ENCODE data around the gene PIWIL4.

PIWIL4 gene
- total RNA-seq = 4.0 to 16.8 (median 9.3) reads per million in 18 experiments

DNA sequence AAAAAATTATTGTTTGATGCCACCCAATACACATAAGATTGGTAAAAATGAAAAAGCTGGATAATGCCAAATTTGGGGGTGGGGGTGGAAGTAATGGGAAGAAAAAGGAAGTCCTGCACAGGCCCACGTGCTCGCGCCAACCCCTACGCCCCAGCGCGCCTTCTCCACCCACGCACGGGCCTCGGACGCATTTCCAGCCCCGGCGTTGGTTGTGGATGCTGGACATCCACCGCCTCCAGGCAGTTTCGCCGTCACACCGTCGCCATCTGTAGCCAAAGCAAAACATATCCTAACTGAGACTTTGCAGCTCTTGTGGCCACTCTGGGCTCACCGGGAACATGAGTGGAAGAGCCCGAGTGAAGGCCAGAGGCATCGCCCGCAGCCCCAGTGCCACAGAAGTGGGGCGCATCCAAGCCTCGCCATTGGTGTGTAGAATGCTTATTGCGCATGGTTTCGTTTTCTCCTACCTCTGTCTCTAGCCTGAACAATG, at the start of gene PIWIL4:
TSS of gene PIWIL4 (plus strand) at position 188 of the 490 bp plus-strand sequence. CDS start at position 339, 151 bp downstream.
- no peak for DNase-seq

DNA sequence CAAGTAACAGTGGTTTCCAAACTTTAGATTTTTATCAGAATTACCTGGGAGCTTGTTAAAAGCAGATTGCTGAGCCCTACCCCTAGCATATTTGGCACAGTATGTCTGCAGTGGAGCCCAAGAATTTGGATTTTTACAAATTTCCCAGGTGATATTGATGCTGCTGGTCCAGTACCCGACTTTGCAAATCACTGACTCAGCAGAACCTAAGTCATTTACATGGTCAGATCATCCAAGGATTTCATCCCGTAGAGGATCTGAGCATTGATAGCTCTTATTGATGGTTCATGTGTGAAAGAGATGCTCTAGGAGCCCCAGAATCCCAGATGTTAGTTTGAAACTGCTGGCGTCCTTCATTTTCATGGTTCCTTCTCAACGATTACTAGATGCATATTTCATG, 48.9 kb upstream of the PIWIL4 start:
- no peak for DNase-seq

DNA sequence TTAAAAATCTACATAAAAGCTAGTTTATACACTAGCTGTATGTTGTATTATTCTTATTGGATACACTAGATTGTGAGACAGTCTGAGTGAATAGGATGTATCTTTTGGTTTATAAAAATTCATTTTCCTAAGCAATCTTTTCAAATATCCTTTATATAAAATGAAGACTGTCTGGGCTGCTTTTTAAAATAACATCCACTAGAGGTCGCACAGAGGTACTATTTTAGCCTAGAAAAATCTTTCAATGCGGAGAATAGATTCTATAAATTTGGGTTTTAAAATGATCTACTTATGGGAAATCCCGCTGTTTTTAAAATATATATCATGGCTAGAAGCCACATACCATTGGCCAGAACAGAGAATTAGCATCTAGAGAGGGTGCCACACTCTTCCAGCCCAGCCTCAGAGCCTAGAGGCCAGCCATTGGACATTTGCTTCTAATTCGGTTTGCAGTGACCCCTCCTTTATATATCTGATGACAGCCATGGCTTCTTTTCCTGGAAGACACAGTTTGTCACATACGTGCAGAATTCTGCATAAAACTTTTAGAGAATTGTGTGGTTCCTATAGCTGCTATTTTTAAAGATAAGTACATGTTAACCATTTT, 47.6 kb upstream of the PIWIL4 start:
- peak; percentile 52 to 70 for DNase-seq

DNA sequence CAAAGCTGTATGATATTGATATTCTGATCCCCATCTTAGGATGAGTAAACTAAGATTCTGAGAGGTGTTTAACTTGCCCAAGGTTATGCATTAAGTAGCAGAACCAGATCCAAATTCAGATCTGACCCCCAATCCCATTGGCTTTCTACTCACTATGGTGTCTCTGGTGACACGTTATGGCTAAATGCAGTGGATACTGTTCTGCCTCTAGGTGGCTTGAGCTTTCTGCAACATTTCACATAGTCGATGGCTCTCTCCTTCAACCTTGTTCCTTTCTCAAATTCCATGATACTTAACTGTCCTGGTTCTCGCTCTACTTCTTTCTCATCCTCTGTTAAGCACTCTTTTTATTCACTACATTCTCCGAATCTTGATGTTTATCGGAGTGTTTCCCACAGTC, 45.5 kb upstream of the PIWIL4 start:
- peak; percentile 47 to 54 for DNase-seq

DNA sequence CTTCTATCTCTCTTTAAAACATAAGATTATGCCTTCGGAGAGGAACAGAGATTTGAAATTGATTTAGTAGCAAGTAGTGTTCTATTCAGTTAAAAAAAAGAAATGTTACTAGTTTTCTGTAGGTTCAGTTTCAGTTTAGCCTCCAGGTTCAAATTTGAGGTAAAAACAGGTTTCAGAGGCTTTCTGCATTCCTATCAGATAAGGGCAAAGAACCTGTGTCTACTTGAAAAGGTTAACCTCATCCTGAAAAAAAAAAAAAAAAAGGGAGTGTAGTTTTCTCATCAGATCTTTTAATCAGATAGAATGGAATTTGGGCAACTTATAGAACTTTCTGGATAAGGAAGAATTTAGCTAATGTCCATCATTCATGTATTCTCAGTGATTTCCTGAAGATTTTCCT, 42.8 kb upstream of the PIWIL4 start:
- no peak for DNase-seq

DNA sequence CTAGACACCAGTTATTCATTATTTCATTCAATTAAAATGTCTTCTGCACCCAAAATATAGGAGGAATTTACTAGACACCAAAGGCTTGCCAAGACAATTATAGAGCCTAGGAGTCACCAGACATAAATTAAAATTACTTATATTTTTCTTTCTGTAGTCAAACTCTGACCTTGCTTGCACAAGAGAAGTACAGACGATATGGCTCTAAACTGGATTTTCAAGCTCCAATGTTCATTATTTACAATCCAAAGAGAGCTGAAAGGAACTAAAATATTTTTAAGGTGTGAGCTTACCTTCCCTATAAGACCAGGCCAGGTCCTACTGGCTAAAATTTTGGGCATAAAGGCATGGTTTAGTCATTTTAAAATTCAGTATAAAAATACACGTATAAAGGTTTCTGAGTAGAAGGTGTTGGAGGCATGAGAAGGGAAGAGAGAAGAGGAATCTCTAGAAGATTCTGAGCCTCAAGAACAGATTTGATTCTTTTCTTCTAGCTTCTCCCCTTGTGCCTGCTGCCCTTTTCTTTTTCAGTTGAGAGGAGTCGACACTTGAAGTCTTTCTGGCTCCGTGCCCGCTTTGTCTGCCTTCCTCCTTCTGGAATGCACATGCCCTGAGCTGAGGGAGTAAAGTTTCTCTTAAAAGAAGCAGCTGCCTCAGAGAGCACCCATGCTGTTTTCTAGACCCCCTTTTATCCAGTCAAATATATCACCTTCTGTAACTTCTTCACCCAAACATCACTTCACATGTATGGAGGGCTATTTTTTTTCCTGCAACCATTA, 41.4 kb upstream of the PIWIL4 start:
- peak; percentile 69 to 72 for DNase-seq

DNA sequence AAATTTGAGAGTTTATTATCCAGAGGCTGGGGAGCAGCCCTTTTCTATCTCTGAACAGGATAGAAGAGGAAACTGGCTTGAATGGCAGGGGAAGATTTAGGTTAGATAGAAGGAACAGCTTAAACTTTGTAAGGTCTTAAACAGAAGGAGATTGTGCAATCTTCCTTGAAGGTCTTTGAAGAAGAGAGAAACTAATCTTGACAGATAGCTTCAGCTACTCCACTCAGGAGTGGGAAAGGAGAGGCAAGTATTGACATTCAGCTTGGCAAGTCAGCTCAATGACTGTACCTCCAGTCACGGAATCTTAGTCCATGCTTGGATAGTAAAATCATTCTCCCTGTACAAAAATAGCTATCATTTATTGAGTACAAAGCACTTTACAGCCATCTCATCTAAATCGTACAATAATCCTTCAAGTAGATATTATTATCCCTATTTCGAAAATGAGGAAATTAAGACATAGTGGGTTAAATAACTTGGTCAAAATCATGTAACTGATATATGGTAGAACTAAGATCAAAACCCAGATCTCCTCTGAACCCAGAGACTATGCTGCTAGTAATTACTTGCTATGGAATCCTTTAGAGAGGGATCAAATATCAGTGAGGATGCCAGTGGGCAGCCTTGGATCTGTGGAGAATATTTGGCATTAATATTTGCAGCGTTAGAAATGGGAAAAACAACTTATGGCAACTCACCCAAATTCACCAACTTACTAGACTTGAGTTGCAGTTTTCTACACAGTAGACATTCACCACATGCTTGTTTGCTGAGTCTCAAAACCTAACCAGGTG, 40.3 kb upstream of the PIWIL4 start:
- peak in 1 of 2 donors; percentile 28 for DNase-seq

DNA sequence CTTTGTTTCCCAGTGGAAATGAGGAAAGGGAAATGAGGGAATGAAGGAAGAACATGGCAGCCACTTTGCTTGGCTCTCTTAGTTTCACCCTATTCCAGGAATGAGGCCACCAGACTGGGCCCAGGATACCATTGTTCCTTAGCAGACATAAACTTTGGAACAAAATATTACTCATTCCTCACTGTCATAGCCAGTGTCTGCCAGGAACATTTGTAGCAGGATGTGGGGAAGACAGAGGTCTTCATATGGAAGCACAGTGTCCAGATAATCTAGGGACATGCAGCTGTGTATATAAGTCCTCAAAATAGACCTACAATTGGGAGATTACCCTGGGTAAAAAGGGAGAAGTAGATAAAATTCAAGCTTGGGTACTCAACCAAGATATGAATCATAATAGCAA, 38.6 kb upstream of the PIWIL4 start:
- DNase-seq = no peak

DNA sequence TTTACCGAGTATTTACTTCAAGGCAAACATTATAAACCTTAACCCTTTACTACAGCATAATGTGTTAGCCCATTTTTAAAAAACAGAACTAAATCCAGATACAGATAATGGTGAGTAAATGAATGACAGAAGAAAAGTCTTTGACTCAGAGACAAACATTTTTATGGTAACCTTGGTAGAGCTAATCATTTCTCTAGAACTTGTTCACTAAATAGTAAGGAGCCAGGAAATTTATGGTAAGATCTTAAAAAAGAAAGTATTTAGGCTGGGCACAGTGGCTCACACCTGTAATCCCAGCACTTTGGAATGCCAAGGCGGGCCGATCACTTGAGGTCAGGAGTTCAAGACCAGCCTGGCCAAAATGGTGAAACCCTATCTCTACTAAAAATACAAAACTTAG, 35.0 kb upstream of the PIWIL4 start:
- no peak for DNase-seq

DNA sequence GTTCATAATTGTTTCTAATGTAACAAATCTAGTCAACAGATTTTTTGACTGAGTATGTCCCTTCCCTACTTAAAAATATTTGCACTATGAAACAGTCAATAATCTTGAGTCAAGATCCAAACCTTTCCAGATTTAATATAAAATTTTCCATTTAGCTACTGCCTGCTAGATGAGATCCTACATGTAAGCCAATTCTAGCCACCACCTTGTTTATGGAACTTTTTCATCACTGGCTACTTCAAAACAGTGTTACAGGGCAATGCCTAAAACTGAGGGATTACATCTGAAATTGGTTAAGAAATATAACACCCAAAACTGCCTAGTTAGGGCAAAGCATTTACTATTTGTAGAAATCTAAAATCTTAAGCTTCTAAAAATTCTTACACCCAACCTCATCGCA, 34.0 kb upstream of the PIWIL4 start:
- no peak for DNase-seq

DNA sequence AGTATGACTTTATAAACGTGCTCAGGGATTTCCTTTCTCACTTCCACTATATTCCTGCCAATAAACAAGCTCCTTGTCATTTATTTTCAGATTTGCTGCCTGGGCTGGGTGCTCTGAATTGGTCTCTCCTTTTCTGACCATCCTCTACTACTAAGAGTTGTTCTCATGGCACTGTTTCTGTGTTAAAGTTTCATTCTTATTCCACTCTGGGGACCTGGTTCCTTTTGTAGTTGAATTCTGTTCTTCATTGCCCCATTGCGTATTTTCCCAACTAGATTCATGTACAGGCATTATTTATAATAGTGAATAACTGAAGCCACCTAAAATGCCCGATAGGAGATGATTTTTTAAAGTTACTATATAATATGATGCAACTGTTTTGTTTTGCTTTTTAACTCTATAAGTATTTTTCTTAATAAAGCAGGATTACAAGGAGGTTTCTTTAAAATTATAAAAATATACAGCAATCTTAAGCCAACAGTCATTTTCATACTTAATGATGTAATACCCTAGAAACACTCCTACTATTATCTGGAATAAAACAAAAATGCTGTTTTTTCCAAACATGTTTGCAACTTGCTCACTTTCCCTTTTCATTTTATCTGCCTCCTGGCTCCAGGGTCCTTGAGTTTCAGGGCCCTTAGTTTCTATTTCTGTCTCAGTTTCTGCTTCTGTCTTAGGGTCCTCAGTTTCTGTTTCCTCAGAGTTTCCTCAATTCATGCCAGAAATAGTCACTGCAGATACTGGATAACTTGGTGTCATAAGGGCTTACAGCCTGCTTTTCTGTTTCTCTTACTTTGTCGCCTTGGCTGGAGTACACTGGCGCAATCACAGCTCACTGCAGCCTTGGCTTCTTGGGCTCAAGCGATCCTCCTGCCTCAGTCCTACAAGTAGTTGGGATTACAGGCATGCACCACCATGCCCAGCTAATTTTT, 33.2 kb upstream of the PIWIL4 start:
- peak; percentile 66 to 69 for DNase-seq

DNA sequence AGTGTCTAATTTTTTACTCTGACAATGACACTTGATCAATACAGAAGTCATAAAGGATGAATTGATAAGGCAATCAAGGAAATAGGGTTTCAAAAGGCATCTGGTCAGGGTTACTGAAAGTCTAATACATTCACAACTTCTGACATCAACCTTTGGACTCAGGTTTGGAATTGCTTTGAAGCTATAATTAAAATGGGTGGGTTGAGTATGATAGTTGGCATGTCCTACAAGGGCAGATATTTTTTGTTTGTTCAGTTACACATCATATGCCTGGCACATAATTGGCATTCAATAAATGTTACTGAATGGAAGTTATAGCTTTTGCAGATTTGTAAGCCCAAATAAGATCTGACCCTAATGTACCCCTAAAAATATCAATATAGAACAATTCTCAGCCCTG, 30.8 kb upstream of the PIWIL4 start:
- no peak for DNase-seq

DNA sequence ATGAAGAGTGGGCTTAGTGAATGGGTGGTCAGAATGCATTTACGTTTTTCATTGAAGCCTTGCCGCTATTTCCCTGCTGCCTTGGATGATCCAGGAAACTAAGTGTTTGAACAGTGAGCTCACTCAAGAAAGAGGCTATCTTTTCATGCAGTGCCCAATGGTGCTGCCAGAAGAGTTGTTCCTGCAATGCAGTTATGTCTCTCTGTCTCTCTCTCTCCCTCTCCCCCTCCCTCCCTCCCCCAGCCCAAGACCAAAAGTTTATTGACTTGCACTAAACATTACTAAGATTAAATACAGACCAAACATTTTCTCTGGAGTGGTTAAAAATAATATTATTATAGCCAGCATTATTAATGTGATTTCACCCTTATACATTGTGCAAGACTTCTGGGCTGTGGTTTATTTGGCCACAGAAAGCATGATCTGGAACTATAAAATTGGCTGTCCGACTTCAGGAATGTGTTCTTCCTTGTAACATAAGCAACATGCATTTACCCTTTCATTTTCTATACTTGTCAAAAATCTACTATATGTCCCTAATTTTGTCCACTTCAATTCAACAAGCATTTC, 30.1 kb upstream of the PIWIL4 start:
- peak; percentile 24 to 28 for DNase-seq

DNA sequence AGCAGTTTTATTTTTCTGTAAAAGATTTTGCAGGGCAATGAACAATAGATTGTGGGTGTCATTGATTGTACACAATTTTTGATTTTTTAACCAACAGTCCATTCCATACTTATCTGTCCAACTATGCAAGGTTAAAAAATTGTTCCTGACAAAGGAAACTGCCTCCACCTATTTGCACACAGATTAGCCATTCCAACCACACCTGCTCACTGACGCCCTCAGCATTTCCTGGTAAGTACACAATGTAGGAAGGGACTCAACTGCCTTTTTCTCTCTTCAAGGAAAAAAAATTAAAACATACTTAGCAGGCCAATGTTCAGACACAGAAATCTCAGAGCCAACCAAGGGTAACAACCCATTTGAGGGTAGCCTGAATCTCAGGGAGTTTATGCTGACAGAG, 27.7 kb upstream of the PIWIL4 start:
- DNase-seq = no peak

DNA sequence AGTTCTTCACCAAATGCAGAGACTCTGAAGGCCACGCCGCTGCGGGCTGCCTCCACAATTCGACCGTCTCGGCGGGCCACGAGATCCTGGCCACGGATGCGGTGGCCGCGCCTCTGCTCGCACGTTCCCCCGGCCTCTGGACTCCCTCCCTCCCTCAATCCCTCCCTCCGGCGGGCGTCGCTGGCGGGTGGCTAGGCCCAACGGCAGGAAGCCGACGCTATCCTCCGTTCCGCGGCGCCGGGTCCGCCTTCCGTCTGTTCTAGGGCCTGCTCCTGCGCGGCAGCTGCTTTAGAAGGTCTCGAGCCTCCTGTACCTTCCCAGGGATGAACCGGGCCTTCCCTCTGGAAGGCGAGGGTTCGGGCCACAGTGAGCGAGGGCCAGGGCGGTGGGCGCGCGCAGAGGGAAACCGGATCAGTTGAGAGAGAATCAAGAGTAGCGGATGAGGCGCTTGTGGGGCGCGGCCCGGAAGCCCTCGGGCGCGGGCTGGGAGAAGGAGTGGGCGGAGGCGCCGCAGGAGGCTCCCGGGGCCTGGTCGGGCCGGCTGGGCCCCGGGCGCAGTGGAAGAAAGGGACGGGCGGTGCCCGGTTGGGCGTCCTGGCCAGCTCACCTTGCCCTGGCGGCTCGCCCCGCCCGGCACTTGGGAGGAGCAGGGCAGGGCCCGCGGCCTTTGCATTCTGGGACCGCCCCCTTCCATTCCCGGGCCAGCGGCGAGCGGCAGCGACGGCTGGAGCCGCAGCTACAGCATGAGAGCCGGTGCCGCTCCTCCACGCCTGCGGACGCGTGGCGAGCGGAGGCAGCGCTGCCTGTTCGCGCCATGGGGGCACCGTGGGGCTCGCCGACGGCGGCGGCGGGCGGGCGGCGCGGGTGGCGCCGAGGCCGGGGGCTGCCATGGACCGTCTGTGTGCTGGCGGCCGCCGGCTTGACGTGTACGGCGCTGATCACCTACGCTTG, 23.2 kb upstream of the PIWIL4 start, which contains the start of gene FUT4:
TSS of gene FUT4 (plus strand) at position 227 of the 951 bp plus-strand sequence. CDS start at position 440, 213 bp downstream.
- peak; percentile 81 to 86 for DNase-seq

DNA sequence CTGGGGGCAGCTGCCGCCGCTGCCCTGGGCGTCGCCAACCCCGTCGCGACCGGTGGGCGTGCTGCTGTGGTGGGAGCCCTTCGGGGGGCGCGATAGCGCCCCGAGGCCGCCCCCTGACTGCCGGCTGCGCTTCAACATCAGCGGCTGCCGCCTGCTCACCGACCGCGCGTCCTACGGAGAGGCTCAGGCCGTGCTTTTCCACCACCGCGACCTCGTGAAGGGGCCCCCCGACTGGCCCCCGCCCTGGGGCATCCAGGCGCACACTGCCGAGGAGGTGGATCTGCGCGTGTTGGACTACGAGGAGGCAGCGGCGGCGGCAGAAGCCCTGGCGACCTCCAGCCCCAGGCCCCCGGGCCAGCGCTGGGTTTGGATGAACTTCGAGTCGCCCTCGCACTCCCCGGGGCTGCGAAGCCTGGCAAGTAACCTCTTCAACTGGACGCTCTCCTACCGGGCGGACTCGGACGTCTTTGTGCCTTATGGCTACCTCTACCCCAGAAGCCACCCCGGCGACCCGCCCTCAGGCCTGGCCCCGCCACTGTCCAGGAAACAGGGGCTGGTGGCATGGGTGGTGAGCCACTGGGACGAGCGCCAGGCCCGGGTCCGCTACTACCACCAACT, 22.4 kb upstream of the PIWIL4 start:
- peak in 1 of 2 donors; percentile 33 for DNase-seq

DNA sequence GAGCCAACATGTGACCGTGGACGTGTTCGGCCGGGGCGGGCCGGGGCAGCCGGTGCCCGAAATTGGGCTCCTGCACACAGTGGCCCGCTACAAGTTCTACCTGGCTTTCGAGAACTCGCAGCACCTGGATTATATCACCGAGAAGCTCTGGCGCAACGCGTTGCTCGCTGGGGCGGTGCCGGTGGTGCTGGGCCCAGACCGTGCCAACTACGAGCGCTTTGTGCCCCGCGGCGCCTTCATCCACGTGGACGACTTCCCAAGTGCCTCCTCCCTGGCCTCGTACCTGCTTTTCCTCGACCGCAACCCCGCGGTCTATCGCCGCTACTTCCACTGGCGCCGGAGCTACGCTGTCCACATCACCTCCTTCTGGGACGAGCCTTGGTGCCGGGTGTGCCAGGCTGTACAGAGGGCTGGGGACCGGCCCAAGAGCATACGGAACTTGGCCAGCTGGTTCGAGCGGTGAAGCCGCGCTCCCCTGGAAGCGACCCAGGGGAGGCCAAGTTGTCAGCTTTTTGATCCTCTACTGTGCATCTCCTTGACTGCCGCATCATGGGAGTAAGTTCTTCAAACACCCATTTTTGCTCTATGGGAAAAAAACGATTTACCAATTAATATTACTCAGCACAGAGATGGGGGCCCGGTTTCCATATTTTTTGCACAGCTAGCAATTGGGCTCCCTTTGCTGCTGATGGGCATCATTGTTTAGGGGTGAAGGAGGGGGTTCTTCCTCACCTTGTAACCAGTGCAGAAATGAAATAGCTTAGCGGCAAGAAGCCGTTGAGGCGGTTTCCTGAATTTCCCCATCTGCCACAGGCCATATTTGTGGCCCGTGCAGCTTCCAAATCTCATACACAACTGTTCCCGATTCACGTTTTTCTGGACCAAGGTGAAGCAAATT, 21.7 kb upstream of the PIWIL4 start:
- peak in 1 of 2 donors; percentile 26 for DNase-seq

DNA sequence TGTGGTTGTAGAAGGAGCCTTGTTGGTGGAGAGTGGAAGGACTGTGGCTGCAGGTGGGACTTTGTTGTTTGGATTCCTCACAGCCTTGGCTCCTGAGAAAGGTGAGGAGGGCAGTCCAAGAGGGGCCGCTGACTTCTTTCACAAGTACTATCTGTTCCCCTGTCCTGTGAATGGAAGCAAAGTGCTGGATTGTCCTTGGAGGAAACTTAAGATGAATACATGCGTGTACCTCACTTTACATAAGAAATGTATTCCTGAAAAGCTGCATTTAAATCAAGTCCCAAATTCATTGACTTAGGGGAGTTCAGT, 21.1 kb upstream of the PIWIL4 start:
- DNase-seq = no peak

DNA sequence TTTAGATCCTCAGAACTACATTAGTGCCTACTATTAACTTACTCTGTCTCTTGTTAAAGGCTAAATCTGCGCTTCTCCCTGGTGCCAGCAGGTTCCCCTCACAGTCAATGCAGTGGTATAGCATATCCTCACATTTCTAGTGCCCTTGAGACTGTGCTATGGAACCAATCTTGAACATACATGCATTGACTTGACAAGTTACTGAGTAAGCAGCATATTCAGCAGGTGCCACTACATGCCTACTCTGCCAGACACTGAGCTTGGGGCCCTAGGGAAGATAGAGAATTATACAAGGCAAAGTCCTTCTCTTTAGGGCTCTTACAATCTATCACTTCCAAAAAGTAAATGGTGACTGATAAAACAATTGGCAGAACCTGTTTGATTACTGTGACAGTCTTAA, 20.3 kb upstream of the PIWIL4 start:
- no peak for DNase-seq

Data from inflammatory macrophage (primary cell).